HG02973 (cell line): ENCODE data around the gene CELA2B.

Source experiments
- ATAC-seq: cut with Tn5 transposase; IDR thresholded peaks from one replicate; pipeline ENCODE4 v1.9.1; 2021; ENCODE audit warnings: moderate library complexity; ENCODE audit not compliant: unreplicated experiment

CELA2B gene

GRCh38 chr1:15524021-15524282, 48.0 kb downstream of the CELA2B start, which contains the start of gene CASP9:
TSS of gene CASP9 (minus strand) at chr1:15524215. CDS start at chr1:15524200, 15 bp downstream.
- no peak for ATAC-seq

GRCh38 chr1:15524283-15525049, 48.6 kb downstream of the CELA2B start:
- ATAC-seq, result peak; percentile 37

- ATAC-seq, result peak; percentile 5
Observed at GRCh38 chr1:15525050-15526020, 49.4 kb downstream of the CELA2B start.

- no peak for ATAC-seq
Observed at GRCh38 chr1:15526021-15526489, 50.2 kb downstream of the CELA2B start.

- peak; percentile 49 for ATAC-seq
Observed at GRCh38 chr1:15526490-15527339, 50.8 kb downstream of the CELA2B start, which contains the start of gene DNAJC16. TSS of gene DNAJC16 (plus strand) at chr1:15526848. CDS start at chr1:15529106, 2,258 bp downstream.

GRCh38 chr1:15531003-15531402, 55.1 kb downstream of the CELA2B start:
- ATAC-seq, result no peak

- ATAC-seq, result no peak
Observed at GRCh38 chr1:15531682-15532081, 55.8 kb downstream of the CELA2B start.

GRCh38 chr1:15538771-15539170, 62.9 kb downstream of the CELA2B start:
- ATAC-seq, result no peak

GRCh38 chr1:15540186-15540585, 64.3 kb downstream of the CELA2B start:
- no peak for ATAC-seq
